Common myeloid progenitor, CD34-positive (primary cell): Measurements from ENCODE around the gene PXK.
A peak's percentile ranks its signal among the peaks of the same experiment; 100 is the strongest.

Source experiments
- CTCF ChIA-PET: fragments of 350-600 bp; sonication (Branson Sonifier 250); formaldehyde crosslinking; loops from one replicate; lab custom pipeline; 2021; ENCODE audit warnings: antibody characterized with exemption; lab: Charles Lee
- POLR2A ChIA-PET: fragments of 350-600 bp; sonication (Branson Sonifier 250); formaldehyde crosslinking; loops from one replicate; lab custom pipeline; 2021; ENCODE audit warnings: antibody characterized with exemption; lab: Charles Lee
- DNase-seq, 3 donors: peaks; one replicate each; pipeline versions ENCODE4 v3.0.0 to v3.0.0-alpha.2; 2013
- H3K27ac ChIP-seq, 2 experiments: 1 replicate in 1 of 2; 2 replicates in 1 of 2; pipeline ENCODE4 v1.7.0; 2013; ENCODE audit warnings: inconsistent platforms in 2 of 2, low read length in 2 of 2, mild to moderate bottlenecking in 2 of 2, low read depth in 1 of 2, moderate library complexity in 1 of 2; ENCODE audit not compliant: severe bottlenecking in 2 of 2, insufficient read depth in 1 of 2, poor library complexity in 1 of 2
- H3K27me3 ChIP-seq, 5 experiments: replicated peaks in 2 of 5; 1 replicate in 3 of 5; 2 replicates in 2 of 5; pipeline versions ENCODE4 v1.6.1 to v1.7.0; 2013; ENCODE audit warnings: low read length in 4 of 5, mild to moderate bottlenecking in 2 of 5, moderate library complexity in 2 of 5, inconsistent platforms in 1 of 5; ENCODE audit not compliant: insufficient read depth in 5 of 5, control insufficient read depth in 4 of 5
- H3K36me3 ChIP-seq, 4 experiments: 1 replicate in 2 of 4; 2 replicates in 2 of 4; pipeline versions ENCODE4 v1.6.1 to v1.7.0; 2013; ENCODE audit warnings: low read length in 3 of 4, control low read depth in 1 of 4, mild to moderate bottlenecking in 1 of 4; ENCODE audit not compliant: control insufficient read depth in 4 of 4, insufficient read depth in 4 of 4
- H3K4me1 ChIP-seq, 4 experiments: 1 replicate in 3 of 4; 2 replicates in 1 of 4; pipeline versions ENCODE4 v1.6.1 to v1.7.1; 2013; ENCODE audit warnings: low read length in 3 of 4, mild to moderate bottlenecking in 3 of 4, control low read depth in 1 of 4, inconsistent platforms in 1 of 4, moderate library complexity in 1 of 4; ENCODE audit not compliant: control insufficient read depth in 4 of 4, insufficient read depth in 4 of 4; ENCODE audit errors: control extremely low read depth in 1 of 4
- H3K4me3 ChIP-seq, 7 experiments: 1 replicate in 4 of 7; 2 replicates in 3 of 7; pipeline versions ENCODE4 v1.5.1 to v1.7.0; 2013; ENCODE audit warnings: mild to moderate bottlenecking in 7 of 7, low read length in 6 of 7, moderate library complexity in 6 of 7, inconsistent platforms in 2 of 7, low read depth in 2 of 7, control low read depth in 1 of 7; ENCODE audit not compliant: insufficient read depth in 4 of 7, control insufficient read depth in 1 of 7; ENCODE audit errors: extremely low read depth in 1 of 7
- H3K9me3 ChIP-seq, 5 experiments: 1 replicate in 4 of 5; 2 replicates in 1 of 5; pipeline versions ENCODE4 v1.6.1 to v1.7.1; 2013; ENCODE audit warnings: low read length in 4 of 5, mild to moderate bottlenecking in 2 of 5, inconsistent platforms in 1 of 5, low read depth in 1 of 5, moderate library complexity in 1 of 5; ENCODE audit not compliant: control insufficient read depth in 4 of 5, insufficient read depth in 2 of 5; ENCODE audit errors: control extremely low read depth in 1 of 5
- WGBS: methylation state at CpG from one replicate; pipeline ENCODE4 v1.1.5; 2013; ENCODE audit not compliant: insufficient coverage; 5-methylcytosine and 5-hydroxymethylcytosine counted together

The PXK gene

DNA sequence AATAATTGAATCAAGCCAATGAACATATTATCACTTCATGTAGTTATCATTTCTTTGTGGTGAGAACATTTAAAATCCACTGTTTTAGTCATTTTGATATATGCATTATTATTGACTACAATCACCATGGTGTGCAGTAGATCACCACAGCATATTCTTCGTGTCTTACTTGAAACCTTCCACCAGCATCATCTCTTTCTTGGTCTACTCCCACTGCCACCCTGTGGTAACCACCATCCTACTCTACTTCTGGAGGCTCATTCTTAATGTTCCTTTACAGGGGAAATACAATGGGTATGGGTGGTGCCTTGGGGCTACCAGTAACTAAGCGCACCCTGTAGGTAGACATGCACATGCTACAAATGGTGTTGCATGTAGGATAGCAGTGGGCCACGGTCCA is 25.4 kb downstream of the PXK start:
- ChIA-PET POLR2A (no interaction called here), CTCF (no interaction called here)
- no peak overlapping the region for H3K27ac ChIP-seq
- no peaks in the 10 kb centered on the region for H3K9me3 ChIP-seq
- no peak overlapping the region for H3K4me3 ChIP-seq
- peaks cover 23 to 54% (median 45%) of the 10 kb centered on the region in 4 experiments for H3K4me1 ChIP-seq
- DNase-seq: peak in 1 of 3 donors; percentile 12
- no peaks in the 10 kb centered on the region for H3K27me3 ChIP-seq
- WGBS: 100% methylated on average over 1 of the region's 3 CpGs
- H3K36me3 ChIP-seq: peaks cover 0 to 7% (median 0%) of the 10 kb centered on the region in 4 experiments

DNA sequence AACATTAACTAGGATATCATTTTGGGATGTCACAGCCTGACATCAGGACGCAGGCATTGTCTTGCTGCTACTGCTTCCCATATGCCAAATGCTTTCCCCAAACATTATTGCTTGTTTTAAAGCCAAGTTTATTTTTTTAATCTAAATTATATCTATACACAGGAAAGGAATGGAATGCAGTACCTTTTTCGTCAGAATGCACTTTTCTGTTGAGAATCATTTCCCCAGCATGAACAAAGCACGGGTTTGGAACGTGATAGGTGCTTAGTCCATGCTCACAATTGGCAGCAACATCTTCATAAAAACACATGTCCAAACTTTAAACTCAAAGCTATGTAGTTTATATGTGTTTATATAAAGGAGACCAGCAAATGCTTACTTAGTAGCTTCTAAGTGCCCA is 26.1 kb downstream of the PXK start:
- Histone ChIP-seq H3K36me3 (peaks cover 0 to 7% (median 0%) of the 10 kb centered on the region in 4 experiments), H3K4me1 (peaks cover 17 to 49% (median 38%) of the 10 kb centered on the region in 4 experiments), H3K4me3 (no peak overlapping the region), H3K27me3 (no peaks in the 10 kb centered on the region), H3K27ac (no peak overlapping the region), H3K9me3 (no peaks in the 10 kb centered on the region)
- no CpG with 5 or more reads among the region's 4 CpGs for WGBS
- ChIA-PET POLR2A (no interaction called here), CTCF (interaction anchor here (0.8 to 1.5 kb wide), 5 partner anchors 9 to 43 kb away, joined by 3 to 4 read pairs (median 3); no protein-coding TSS in a partner anchor)
- DNase-seq: no peak

GRCh38 chr3:58359621-58360020 is 26.9 kb downstream of the PXK start:
- POLR2A ChIA-PET: no interaction called here
- WGBS: 100% methylated on average over 2 of the region's 4 CpGs

GRCh38 chr3:58361866-58362265 is 29.2 kb downstream of the PXK start:
- no peak overlapping the region for H3K27ac ChIP-seq
- POLR2A ChIA-PET: no interaction called here
- peaks cover 4 to 46% (median 13%) of the 10 kb centered on the region in 4 experiments for H3K4me1 ChIP-seq
- peaks cover 0 to 7% (median 0%) of the 10 kb centered on the region in 4 experiments for H3K36me3 ChIP-seq
- CTCF ChIA-PET: no interaction called here
- H3K27me3 ChIP-seq: no peaks in the 10 kb centered on the region
- H3K4me3 ChIP-seq: no peak overlapping the region
- peaks cover 0 to 4% (median 0%) of the 10 kb centered on the region in 5 experiments for H3K9me3 ChIP-seq
- DNase-seq: no peak

More at GRCh38 chr3:58359621-58360020, 26.9 kb downstream of the PXK start:
- peaks cover 0 to 7% (median 0%) of the 10 kb centered on the region in 4 experiments for H3K36me3 ChIP-seq
- H3K27me3 ChIP-seq: no peaks in the 10 kb centered on the region
- DNase-seq: no peak
- CTCF ChIA-PET: interaction anchor here (0.8 to 1.5 kb wide), 6 partner anchors 10 to 55 kb away, joined by 3 to 4 read pairs (median 3); no protein-coding TSS in a partner anchor
- H3K27ac ChIP-seq: no peak overlapping the region
- H3K4me3 ChIP-seq: no peak overlapping the region
- H3K4me1 ChIP-seq: peaks cover 15 to 48% (median 33%) of the 10 kb centered on the region in 4 experiments
- no peaks in the 10 kb centered on the region for H3K9me3 ChIP-seq

GRCh38 chr3:58366699-58367098 is 34.0 kb downstream of the PXK start:
- WGBS: 20% methylated on average over 1 of the region's 1 CpG

DNA sequence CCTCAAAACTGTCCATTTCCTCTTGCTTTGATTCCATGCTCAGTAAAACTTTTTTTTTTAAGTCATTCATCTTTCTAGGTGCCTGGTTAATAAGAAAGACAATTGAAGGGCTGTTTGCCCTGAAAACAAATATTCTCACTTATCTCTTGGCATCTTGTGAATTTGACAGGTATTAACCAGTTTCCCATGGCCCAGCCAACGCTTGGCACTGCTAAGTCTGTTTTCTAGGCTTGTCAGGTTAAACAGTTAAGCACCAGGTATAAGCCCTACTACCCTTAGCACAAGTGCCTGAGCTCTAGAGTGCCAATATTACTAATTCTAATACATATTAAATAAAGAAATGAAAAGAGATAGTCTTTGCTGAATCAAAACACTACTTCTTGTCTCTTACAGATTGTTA is 36.3 kb downstream of the PXK start:
- WGBS: 90% methylated on average over 1 of the region's 1 CpG
- POLR2A ChIA-PET: no interaction called here
- Histone ChIP-seq H3K9me3 (peaks cover 0 to 4% (median 0%) of the 10 kb centered on the region in 5 experiments), H3K4me3 (no peak overlapping the region), H3K27ac (no peak overlapping the region), H3K36me3 (peaks cover 5 to 30% (median 8%) of the 10 kb centered on the region in 4 experiments), H3K27me3 (no peaks in the 10 kb centered on the region), H3K4me1 (peaks cover 0 to 25% (median 4%) of the 10 kb centered on the region in 4 experiments)
- CTCF ChIA-PET: interaction anchor here (1.1 to 1.3 kb wide), 2 partner anchors 24 to 36 kb away, joined by 3 to 4 read pairs; partner anchors contain the start of gene PXK
- DNase-seq: no peak

More at GRCh38 chr3:58366699-58367098, 34.0 kb downstream of the PXK start:
- Histone ChIP-seq H3K9me3 (peaks cover 0 to 4% (median 0%) of the 10 kb centered on the region in 5 experiments), H3K27me3 (no peaks in the 10 kb centered on the region), H3K27ac (no peak overlapping the region), H3K4me1 (peaks cover 0 to 29% (median 4%) of the 10 kb centered on the region in 4 experiments), H3K4me3 (no peak overlapping the region), H3K36me3 (peaks cover 4 to 25% (median 7%) of the 10 kb centered on the region in 4 experiments)
- ChIA-PET CTCF (interaction anchor here (1.1 kb wide), 1 partner anchor 17 kb away, joined by 3 read pairs; no protein-coding TSS in a partner anchor), POLR2A (no interaction called here)
- DNase-seq: peak in 2 of 3 donors; percentile 43 to 54

DNA sequence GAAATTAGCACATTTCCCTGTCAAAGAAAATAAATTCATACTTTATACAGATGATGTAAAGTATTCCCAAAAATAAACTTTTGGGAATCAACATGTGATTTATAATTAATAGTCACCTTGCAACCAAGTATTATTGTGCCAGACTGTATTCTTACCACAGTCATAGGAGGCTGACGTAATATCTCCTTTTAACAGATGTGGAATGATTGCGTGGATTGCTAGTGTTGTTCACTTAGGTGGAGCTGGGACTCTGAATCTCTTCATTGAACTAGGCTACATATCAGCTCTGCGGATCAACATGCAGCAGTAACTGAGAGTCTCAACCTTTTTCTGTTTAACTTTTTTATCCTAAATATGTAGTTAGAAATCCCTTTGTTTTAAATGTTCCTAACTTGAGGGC is 37.2 kb downstream of the PXK start:
- 100% methylated on average over 2 of the region's 3 CpGs for WGBS
- Histone ChIP-seq H3K4me3 (no peak overlapping the region), H3K36me3 (peaks cover 5 to 36% (median 8%) of the 10 kb centered on the region in 4 experiments), H3K4me1 (peaks cover 0 to 20% (median 2%) of the 10 kb centered on the region in 4 experiments), H3K27me3 (no peaks in the 10 kb centered on the region), H3K27ac (no peak overlapping the region), H3K9me3 (peaks cover 0 to 4% (median 0%) of the 10 kb centered on the region in 5 experiments)
- ChIA-PET POLR2A (no interaction called here), CTCF (interaction anchor here (0.5 to 1.4 kb wide), 4 partner anchors 25 to 503 kb away, joined by 3 to 4 read pairs (median 3); partner anchors contain the start of gene PXK)
- no peak for DNase-seq
